ENCODE data around the gene RBP4. TPM values are rescaled to one million over a fixed set of nuclear protein-coding genes. Genes with fewer than 3 reads are reported as not detected.

The RBP4 gene
- total and polyA plus RNA-seq, 9 of the 15 experiments (the other 6 are each of a cell fraction or from before 2014, with no cell fraction given) = 0.91 TPM; not detected in 8

- Histone ChIP-seq H3K9ac (ENCODE audit: insufficient read depth in 1 of 2, low read depth in 2 of 2, low read length in 2 of 2) (no peak overlapping the region; a peak in 1 of 4 replicates), H4K20me1 (replicated peaks; ENCODE audit: control insufficient read depth, insufficient read depth, low read length) (no peaks in the 10 kb centered on the region), H3K9me1 (ENCODE audit: control insufficient read depth, insufficient read depth, low read length) (no peaks in the 10 kb centered on the region), H2AFZ (ENCODE audit: low read depth, low read length) (no peak overlapping the region), H3K4me3 (no peak overlapping the region), H3K36me3 (ENCODE audit: control insufficient read depth, insufficient read depth, low read length) (no peaks in the 10 kb centered on the region), H3K27ac (ENCODE audit: extremely low read depth, low read depth, low read length) (no peak overlapping the region), H3K4me1 (replicated peaks in 1 of 2; ENCODE audit: control insufficient read depth in 2 of 2, insufficient read depth in 2 of 2, low read length in 2 of 2) (no peaks in the 10 kb centered on the region; a peak in 1 of 5 replicates), H3K4me2 (ENCODE audit: insufficient read depth, low read length) (no peak overlapping the region), H3K27me3 (ENCODE audit: control insufficient read depth in 2 of 2, insufficient read depth in 2 of 2, low read length in 2 of 2) (peaks cover 0 to 11% of the 10 kb centered on the region in 2 experiments; a peak in 2 of 5 replicates), H3K79me2 (ENCODE audit: control insufficient read depth, insufficient read depth, low read length) (no peaks in the 10 kb centered on the region), H3K9me3 (replicated peaks; ENCODE audit: control insufficient read depth, insufficient read depth, low read depth, low read length) (no peaks in the 10 kb centered on the region)
- intact Hi-C loops (cut with micrococcal nuclease) = no loop called here
- POLR2A ChIA-PET = no interaction called here
- BruUV-seq (replicated peaks) = no TSS peak
- TF ChIP-seq CAMTA2 (CRISPR knock-in tag; conservative IDR thresholded peaks at IDR 0.05) (no peak), TFAM (CRISPR knock-in tag; conservative IDR thresholded peaks at IDR 0.05) (no peak), POU5F1 (IDR thresholded peaks at IDR 0.05; ENCODE audit: borderline replicate concordance, low read depth, low read length, partially characterized antibody) (no peak), POLR3A (IDR thresholded peaks at IDR 0.05; ENCODE audit: borderline replicate concordance, extremely low read depth, insufficient read depth, insufficient read length) (no peak), ZNF124 (CRISPR knock-in tag; IDR thresholded peaks at IDR 0.05) (no peak), STAT5B (CRISPR knock-in tag; IDR thresholded peaks at IDR 0.05) (no peak), NUFIP1 (IDR thresholded peaks at IDR 0.05; ENCODE audit: partially characterized antibody) (no peak)
- in situ Hi-C loops (cut with MboI) = no loop called here
- 6% methylated on average over 17 of the region's 18 CpGs for WGBS (ENCODE audit: insufficient coverage, low coverage, missing lambda C conversion rate)
- ATAC-seq (no peak), DNase-seq (ENCODE audit: extremely low read depth in 1 of 4, low spot score in 3 of 4) (no peak), FAIRE-seq (no peak)
- CTCF ChIA-PET (ENCODE audit: low intra/inter-chr PET ratio) = no interaction called here
Observed at GRCh38 chr10:93593749-93594148, 7.3 kb downstream of the RBP4 start.

GRCh38 chr10:93593254-93593653 lies 7.8 kb downstream of the RBP4 start:
- Histone ChIP-seq H3K9me1 (ENCODE audit: control insufficient read depth, insufficient read depth, low read length) (no peaks in the 10 kb centered on the region), H3K9ac (ENCODE audit: insufficient read depth in 1 of 2, low read depth in 2 of 2, low read length in 2 of 2) (no peak overlapping the region), H2AFZ (ENCODE audit: low read depth, low read length) (no peak overlapping the region), H3K27ac (ENCODE audit: extremely low read depth, low read depth, low read length) (no peak overlapping the region), H4K20me1 (replicated peaks; ENCODE audit: control insufficient read depth, insufficient read depth, low read length) (no peaks in the 10 kb centered on the region), H3K4me3 (no peak overlapping the region), H3K79me2 (ENCODE audit: control insufficient read depth, insufficient read depth, low read length) (no peaks in the 10 kb centered on the region), H3K4me2 (ENCODE audit: insufficient read depth, low read length) (no peak overlapping the region), H3K27me3 (ENCODE audit: control insufficient read depth in 2 of 2, insufficient read depth in 2 of 2, low read length in 2 of 2) (peaks cover 0 to 11% of the 10 kb centered on the region in 2 experiments; a peak in 2 of 5 replicates), H3K4me1 (replicated peaks in 1 of 2; ENCODE audit: control insufficient read depth in 2 of 2, insufficient read depth in 2 of 2, low read length in 2 of 2) (no peaks in the 10 kb centered on the region; a peak in 1 of 5 replicates), H3K9me3 (replicated peaks; ENCODE audit: control insufficient read depth, insufficient read depth, low read depth, low read length) (no peaks in the 10 kb centered on the region), H3K36me3 (ENCODE audit: control insufficient read depth, insufficient read depth, low read length) (no peaks in the 10 kb centered on the region)
- in situ Hi-C loops (cut with MboI) (no loop called here), intact Hi-C loops (cut with micrococcal nuclease) (no loop called here)
- no peak for ATAC-seq
- no peak for DNase-seq (ENCODE audit: extremely low read depth in 1 of 4, low spot score in 3 of 4)
- ChIA-PET CTCF (ENCODE audit: low intra/inter-chr PET ratio) (no interaction called here), POLR2A (no interaction called here)
- no TSS peak for BruUV-seq (replicated peaks)
- no peak for FAIRE-seq
- WGBS (ENCODE audit: insufficient coverage, low coverage, missing lambda C conversion rate) = 26% methylated on average over 3 of the region's 4 CpGs
- TF ChIP-seq ZFP36 (IDR thresholded peaks at IDR 0.05; ENCODE audit: low read depth, low read length, partially characterized antibody) = no peak
- no peak for TF ChIP-seq GATAD2B (IDR thresholded peaks at IDR 0.05; ENCODE audit: borderline replicate concordance)
- TF ChIP-seq CBX1 (IDR thresholded peaks at IDR 0.05; ENCODE audit: low read depth) = no peak
- no peak for TF ChIP-seq TARDBP (IDR thresholded peaks at IDR 0.05)
- TF ChIP-seq ZFP1 (CRISPR knock-in tag; IDR thresholded peaks at IDR 0.05) = no peak
- no peak for TF ChIP-seq ZNF311 (CRISPR knock-in tag; IDR thresholded peaks at IDR 0.05)
- TF ChIP-seq ZNF232 (CRISPR knock-in tag; IDR thresholded peaks at IDR 0.05) = no peak
- no peak for TF ChIP-seq DLX4 (CRISPR knock-in tag; IDR thresholded peaks at IDR 0.05)
- no peak for TF ChIP-seq KDM1A (IDR thresholded peaks at IDR 0.05)
